Dedifferentiated amniotic fluid mesenchymal stem cell (primary cell): ENCODE results near the gene KIF18B.

Source experiments
- DNase-seq: peaks from one replicate; pipeline ENCODE4 v3.0.0-alpha.2; 2016; ENCODE audit errors: extremely low spot score

KIF18B gene

DNA sequence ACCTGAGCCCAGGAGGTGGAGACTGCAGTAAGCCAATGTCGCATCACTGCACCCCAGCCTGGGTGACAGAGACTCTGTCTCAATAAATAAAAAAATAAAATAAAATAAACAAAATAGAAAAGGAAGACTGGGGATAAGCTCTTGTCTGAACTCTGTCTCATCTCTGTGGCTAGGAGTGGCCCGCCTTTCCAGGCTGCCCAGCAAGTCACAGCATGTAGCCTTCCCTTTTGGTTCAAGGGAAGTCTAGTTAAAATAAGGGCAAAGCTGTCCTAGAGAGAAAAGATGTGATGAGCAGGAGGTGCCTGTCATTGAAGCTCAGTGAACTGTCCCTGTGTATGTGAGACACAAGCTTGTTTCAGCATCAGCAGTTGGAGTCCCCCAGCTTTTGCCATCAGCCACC is 29.6 kb downstream of the KIF18B start:
- no peak for DNase-seq

DNA sequence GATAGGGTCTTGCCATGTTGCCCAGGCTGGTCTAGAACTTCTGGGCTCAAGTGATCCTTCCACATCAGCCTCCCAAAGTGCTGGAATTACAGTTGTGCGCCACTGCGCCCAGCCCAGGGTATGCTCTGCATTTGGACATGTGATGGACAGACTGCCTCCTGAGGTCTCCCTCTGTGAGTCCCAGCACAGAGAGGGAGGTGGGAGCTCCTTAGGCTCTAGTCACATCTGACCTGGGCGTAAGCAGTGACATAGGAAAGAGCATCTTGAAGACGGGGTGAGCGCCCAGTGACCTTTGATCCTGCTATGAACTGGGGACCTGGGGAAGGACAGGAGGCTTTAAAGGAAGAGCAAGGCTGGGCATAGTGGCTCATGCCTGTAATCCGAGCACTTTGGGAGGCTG is 30.1 kb downstream of the KIF18B start:
- no peak for DNase-seq

- DNase-seq = no peak
Observed at GRCh38 chr17:44916781-44917241, 30.8 kb downstream of the KIF18B start.

GRCh38 chr17:44915862-44916780 is 31.5 kb downstream of the KIF18B start:
- DNase-seq = no peak

DNA sequence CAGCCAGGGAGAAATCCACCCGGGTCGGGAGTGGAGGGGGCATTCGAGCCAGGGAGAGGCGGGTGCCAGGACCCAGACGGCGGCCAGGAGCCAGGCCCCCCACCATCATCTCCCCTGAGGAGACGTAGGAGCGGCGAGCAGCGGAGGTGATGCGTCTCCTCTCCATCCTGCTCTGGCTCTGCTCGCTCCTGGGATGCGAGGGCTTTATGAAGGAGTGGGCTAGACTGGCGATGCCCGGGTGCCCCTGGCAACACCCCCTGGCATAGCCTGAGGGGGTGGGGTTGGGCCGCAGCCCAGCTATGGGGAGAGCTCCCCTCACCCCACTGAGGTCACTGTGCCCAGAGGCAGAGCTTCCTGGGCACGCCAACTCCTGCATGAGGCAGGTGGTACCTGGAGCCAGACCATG is 32.2 kb downstream of the KIF18B start, which contains the start of gene GFAP:
Gene GFAP, minus strand, starts transcription at position 180 of the 406 bp plus-strand sequence. Its CDS starts 14 bp downstream, at position 166.
- no peak for DNase-seq

- DNase-seq = no peak
Observed at GRCh38 chr17:44914698-44915271, 32.8 kb downstream of the KIF18B start.

GRCh38 chr17:44914148-44914547 is 33.4 kb downstream of the KIF18B start:
- DNase-seq = no peak

- no peak for DNase-seq
Observed at GRCh38 chr17:44913676-44914075, 33.9 kb downstream of the KIF18B start.

DNA sequence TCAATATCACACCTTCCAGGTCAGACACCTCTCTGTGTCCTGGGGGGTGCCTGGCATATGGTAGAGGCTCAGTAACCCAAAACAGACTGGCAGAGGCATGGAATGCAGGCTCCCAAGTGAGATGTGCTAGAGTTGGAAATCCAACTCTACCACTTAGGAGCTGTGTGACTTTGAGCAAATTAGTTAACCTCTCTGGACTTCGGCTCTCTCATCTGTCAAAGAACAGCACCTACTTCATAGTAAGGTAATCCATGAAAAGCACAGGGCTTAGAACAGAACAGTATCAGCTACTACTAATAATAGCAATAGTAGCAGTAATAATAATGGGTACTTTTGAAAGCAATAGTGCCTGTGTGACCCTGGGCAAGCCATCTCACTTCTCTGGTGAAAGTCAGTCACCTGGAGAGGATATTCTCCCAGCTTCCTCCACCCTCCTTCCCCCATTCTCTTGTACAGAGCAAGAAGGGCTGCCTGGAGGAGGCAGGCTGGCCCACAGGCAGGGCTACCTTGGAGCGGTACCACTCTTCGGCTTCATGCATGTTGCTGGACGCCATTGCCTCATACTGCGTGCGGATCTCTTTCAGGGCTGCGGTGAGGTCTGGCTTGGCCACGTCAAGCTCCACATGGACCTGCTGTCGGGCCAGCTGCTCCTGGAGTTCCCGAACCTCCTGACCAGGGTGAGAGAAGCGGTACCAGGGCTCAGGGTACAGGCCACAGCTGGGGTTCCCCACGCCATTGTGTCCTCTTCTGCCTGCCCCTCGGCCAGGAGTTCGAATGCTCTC is 34.6 kb downstream of the KIF18B start:
- no peak for DNase-seq

DNA sequence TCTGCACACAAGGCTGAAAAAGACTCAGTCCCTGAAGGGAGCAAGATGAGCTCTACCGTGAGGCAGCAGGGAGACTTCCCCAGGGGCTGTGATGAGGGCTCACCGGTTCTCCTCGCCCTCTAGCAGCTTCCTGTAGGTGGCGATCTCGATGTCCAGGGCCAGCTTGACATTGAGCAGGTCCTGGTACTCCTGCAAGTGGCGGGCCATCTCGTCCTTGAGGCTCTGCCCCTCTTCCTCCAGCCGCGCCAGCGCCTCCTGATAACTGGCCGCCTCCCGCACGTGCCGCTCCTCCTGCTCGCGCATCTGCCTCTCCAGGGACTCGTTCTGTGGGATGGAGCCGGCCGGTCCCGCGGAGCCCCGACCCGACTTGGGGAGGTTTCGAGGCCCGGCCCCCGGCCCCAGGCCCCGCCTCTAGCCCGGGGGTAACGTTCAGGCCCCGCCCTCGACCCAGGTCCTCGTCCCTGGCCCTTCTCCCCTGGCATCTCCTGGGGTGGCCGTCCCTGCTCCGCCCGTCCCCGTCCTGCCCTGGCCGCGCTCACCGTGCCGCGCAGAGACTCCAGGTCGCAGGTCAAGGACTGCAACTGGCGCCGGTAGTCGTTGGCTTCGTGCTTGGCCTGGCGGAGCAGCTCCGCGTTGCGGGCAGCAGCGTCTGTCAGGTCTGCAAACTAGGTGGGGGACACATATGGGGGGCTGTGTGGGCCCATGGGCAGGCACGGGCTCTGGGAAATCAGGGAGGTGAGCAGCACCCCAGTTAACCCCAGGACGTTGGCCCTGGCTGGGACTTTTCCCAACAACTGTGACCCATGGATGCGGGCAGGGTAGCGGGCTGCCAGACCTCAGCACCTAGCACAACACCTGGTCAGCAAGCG is 36.2 kb downstream of the KIF18B start:
- DNase-seq = no peak

DNA sequence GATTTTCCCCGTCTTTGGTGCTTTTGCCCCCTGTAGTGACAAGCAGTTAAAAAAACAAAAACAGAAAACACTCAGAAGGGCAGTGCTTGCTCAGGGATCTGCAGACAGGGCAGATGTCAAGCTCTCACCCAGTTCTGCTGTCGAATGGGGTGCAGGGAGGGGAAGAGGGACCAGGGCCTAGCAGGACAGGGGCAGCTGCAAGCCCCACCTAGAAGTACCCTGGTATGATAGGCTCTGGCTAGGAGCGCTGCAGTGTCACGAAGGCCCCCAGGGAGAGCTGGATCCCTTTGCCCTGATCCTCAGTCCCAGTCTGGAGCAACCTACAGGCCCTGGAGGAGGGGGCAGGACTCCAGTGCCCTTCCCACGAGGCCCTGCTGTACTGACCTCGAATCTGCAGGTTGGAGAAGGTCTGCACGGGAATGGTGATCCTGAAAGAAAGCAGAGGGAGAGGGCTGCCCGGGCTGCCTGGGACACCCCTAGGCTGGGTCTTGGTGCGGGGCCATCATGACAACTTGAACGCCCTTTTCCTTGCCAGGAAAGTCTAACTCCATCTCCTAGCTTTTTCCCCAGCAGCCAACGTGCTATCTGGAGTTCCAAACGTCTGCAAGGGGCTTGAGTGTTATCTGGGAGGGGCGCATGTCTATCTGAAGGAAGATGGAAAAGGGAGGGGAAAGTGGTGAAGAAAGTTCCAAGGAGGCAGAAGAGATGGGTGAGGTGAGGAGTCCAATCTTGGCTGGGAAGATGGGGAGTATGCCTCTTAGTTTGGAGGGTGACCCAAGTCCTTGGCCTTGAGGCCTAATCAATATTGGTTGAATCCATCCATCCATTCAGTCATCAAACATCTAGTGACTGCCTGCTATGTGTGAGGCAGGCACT is 37.1 kb downstream of the KIF18B start:
- DNase-seq = no peak

DNA sequence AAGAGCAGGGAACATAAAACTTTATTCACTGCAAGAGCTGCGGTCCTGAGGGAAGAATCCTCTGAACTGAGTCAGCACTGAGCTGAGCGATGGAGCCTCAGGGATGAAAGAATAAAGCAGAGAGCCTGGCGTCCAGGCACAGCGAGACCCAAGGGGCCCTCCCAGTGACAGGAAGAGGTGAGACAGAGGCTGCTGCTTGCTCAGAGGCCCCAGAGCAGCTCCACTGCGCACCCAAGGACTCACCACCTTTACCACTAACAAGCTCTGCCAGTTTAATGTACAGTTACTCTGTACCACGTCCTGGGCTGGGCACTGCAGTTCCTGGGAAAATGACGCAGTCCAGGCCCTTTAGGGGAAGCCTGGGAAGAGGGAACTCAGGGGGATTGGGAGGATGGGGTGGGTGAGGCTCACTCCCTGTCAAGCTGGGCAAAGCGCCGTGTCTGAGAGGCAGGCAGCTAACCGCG is 37.9 kb downstream of the KIF18B start:
- peak; percentile 62 for DNase-seq

GRCh38 chr17:44908761-44909326 is 38.7 kb downstream of the KIF18B start:
- DNase-seq = no peak

GRCh38 chr17:44907729-44908470 is 39.7 kb downstream of the KIF18B start:
- DNase-seq = no peak

DNA sequence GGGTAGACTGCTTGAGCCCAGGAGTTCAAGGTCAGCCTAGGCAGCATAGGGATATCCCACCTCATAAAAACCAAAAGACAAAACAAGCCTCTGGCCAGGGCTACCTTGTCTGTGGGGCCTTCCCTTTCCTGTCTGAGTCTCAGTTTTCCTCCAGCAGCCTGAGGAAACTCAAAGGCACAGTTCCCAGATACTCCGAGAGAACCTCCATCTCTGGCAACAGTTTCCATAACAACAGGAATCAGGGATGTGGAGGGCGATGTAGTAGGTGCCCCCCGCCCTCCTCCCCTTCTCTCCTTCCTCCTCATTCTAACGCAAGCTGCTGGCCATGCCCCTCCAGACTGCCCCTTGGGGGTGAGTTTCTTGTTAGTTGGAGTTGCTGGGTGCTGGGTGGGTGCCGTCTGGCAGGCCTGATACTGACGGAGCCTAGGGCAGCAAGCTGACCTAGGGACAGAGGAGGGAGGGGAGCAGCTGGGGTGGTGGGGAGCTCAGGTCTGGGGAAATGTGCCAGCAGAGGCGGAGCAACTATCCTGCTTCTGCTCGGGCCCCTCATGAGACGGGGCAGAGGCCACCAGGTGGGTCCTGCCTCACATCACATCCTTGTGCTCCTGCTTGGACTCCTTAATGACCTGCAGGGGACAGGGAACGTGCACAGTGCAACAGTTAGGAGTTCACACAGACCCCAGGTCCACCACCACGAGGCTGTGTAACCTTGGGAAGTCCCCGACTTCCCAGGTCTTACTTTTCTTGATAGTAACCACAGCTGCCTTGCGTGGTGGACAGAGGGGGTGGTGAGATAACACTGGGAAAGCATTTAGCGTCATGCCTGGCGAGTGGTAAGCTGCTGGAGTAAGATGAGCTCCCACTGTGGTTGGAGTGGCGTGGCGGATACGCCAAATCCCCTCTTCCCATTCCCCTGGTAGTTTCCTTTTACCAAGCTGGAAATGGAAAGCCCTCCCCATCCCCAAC is 40.5 kb downstream of the KIF18B start:
- no peak for DNase-seq

DNA sequence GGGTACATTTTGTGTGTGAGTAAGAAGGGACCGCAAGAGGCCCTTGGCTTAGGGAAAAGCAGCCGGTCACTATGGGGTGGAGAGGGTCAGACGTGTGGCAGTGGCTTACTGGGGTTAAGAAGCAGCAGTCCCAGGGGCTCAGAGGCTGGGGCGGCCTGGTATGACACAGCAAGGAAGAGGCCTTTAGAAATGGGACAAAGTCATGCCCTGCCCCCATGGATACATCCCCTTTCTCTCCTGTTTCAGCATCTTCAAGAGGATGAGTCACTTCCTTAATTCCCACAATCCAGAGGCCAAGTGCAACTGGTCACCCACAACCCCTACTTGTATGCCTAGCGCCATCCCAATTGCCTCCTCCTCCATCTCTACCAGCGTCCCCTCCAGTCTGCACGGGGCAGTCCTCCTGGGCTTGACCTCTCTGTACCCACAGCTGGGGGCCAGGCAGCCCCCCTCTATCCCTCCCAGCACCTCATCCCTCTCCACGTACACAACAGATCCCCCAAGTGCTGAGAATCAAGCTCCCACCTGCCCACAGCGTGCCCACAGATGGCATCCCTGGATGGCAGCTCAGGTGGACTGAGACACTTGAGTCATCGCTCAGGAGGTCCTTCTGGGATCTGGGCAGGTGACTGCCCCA is 41.4 kb downstream of the KIF18B start:
- DNase-seq = peak; percentile 64
